Posterior cingulate gyrus (tissue), 11 donors: Measurements from ENCODE around the gene THSD4.
A peak's percentile ranks its signal among the peaks of the same experiment; 100 is the strongest.

Experiments used
- DNase-seq, 10 donors: peaks; one replicate each; pipeline versions ENCODE4 v3.0.0 to v3.0.0-alpha.2; 2020 to 2021; ENCODE audit warnings: mixed read lengths in 3 of 10
- intact Hi-C: fragments of 100-400 bp; cut with DNase I; formaldehyde crosslinking; loops from one replicate; pipeline ENCODE4 v1.15.1; 2023

THSD4 gene

DNA sequence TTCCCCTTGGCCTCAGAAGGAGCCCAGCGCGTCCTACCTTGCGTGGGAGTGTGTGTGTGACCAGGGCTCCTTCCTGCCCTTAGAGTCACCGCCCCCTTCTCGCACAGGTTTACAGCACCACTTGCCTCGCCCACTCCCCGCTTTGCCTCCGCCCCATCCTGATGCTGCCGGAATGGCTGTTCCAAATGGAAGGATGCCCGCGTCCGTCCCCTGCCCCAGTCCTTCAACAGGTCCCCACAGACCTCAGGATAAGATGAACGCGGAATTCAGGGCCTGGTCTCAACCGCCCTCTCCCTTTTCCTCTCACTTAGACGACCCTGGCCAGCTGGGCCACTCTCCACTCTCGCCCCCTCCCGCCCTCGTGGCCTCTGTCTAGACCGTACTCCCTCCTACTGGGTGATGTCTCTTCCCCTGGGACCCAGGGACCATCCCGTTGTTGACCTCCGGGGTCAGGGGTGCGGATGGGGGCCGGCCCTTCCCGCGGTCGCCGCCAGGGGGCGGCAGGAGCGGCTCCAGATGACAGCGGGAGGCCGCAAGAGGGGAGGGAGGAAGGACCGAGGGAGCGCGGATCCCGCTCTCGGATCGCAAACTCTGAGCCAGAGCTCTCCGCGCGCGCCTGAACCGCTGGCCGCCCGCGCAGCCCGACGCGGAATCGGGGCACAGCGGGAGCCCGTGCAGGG lies at the start of gene THSD4:
TSS of gene THSD4 (plus strand) at position 585 of the 680 bp plus-strand sequence.
- intact Hi-C loops, result loop anchor here (5.0 kb wide), 1 partner anchor 327 kb away; no protein-coding TSS in a partner anchor
- DNase-seq, result peak in 8 of 10 donors; percentile 8 to 87 (median 38)

DNA sequence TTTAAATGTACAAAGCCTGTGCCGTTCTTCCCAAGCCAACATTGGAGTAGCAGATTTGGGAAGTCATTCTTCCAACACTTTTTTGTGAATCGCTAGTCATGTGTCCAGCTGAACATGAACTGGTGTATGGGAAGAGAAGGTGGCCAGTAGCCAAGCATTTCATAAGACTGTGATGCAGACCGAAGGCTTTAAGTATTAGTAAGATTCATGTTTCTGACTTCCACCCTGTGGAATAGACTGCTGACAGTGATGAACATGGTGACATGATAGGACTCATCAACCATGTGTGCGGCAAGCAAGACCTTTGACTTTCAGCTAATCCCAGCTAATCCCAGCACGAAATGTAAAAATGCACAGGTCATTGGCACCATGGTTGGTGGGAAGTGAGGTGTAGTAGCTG lies 48.3 kb upstream of the THSD4 start:
- no peak for DNase-seq
- intact Hi-C loops, result no loop called here

DNA sequence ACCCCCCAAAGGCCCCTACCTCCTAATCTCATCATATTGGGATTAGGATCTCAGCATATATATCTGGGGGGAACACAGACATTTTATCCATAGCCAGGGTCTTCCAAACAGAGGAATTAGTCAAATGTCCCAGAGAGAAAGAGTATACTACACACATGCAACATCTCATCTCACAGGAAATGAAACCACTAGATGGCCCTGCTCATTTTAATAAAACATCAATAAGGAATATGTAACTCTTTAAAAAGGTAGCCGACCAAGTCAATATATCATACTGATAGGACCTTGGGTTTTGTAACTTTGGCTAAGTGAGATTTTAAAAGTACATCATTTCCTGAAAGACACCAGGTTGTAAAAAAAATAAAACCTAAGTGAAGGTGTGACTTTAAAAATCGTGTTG lies 45.6 kb upstream of the THSD4 start:
- intact Hi-C loops, result no loop called here
- DNase-seq, result no peak

DNA sequence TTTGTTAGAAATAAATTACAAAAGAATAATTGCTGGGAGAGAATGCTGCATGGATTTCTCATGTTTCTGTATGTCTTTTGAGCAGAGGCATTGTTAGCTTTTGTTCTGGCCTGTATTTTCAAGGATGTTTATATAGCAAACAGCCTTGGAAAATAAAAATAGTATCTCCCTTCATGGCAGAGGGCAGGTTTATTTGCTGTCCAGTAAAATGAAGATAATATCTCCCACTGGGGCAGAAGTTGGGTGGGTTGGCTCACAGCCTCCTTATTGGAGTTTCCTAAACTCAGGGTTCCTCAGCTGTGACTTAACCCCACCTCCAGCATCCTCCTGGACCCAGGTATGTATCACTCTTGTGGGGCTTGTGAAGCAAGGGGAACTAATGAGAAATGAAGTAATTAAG lies 43.7 kb upstream of the THSD4 start:
- DNase-seq, result no peak
- intact Hi-C loops, result no loop called here

DNA sequence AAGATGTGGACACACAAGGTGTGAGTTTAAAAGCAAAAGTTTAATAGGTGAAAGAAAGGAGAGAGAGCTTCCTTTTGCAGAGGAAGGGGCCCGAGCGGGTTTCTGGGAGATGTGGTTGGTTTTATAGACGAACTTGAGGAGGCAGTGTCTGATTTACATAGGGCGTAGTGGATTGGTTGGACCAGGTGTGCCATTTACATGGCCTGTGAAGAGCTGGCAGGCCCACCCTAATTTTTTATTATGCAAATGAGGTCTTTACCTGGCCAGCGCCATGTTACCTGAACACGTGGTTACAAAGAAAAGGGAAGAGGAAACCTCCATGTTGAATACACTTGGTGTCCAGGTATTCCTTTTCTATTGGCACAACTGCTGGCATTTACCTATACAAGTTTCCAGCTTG lies 42.8 kb upstream of the THSD4 start:
- intact Hi-C loops, result no loop called here

DNA sequence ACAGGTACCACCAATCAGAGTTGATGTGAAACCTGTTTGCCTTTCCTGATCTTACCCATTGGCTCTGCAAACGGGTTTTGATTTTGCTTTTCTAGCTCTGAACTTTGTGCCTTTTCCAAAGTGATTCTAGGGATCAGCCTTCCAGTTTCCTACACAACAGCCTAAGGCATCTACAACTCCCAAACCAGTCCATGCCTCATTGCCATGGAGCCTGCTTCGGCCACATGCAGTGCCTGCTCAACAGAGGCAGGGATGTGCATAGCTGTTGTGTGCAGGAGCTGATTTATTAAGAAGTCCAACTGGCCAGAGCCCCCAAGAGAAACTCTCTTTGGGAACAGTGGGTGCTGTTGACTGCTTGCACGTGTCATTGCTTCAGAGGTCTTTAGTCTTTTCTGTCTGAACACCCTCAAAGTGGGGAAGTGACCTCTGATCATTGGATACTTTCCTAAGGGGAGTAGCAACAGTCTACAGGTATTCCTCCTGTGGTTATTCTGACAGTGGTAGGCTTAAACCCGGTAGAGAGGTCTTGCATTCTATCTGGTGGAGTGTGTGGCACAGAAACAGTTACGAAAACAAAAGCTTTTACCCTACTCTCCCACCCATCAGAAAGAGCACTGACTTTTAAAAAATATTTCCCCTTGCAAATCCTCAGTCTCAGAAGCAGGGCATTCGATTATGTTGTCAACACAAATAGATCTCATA lies 36.6 kb upstream of the THSD4 start:
- no peak for DNase-seq
- intact Hi-C loops, result no loop called here

More for the DNA sequence above, 42.8 kb upstream of the THSD4 start:
- no peak for DNase-seq

DNA sequence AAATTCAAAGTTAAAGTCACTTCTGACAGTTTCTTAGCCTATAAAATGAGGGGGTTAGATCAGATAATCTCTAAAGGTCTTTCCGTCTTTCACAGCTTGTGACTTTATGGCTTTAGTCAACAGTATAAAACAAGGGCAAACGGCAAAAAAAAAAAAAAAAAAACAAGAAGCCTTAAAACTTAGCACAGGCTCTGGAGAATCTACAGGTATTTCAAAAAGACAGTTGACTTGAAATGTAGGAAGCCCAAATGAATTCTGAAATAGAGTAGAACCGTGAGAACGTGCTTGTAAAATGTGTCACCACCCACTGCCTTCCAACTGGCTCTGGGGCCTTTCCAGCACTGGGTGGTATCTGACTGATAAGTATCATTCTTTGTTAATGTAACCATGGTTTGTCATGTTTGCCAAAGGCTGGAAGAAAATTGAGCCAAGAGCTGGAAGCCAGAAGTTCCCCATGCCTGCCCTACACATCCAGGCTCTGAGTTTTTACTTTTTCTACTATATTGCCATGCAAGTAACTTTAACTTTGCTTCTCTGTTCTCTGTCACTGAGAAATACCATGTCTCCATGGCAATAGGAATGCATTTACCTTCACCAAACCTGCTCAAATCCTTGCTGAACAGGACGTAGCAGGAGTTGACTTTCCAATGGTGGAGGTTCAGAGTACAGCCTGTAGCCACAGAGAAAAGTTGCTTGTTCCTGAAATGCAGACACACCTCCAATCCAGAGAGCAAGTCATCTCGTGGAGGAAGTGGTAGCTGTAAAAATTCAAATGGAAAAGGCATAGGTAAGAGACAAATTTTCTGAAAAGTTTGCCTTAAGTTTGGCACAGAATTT lies 35.8 kb upstream of the THSD4 start:
- intact Hi-C loops, result no loop called here
- no peak for DNase-seq

DNA sequence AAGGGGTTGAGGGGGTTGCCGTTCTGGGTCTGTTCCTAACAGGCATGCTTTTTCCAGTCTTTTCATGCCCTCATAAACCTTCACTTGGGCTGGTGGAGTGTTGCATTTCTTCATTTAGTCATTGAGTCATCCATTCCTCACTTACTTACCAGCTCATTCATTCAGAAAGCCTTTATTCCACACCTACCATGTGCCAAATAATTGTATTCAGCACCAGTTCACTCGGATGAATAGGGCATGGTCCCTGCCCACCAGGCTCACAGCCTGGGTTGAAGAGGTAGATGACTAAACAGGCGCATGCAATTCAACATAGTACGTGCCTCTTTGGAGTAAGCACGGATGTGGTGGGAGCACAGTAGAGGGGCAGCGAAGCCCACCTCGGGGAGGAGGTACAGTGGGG lies 35.1 kb upstream of the THSD4 start:
- DNase-seq, result no peak
- intact Hi-C loops, result no loop called here

DNA sequence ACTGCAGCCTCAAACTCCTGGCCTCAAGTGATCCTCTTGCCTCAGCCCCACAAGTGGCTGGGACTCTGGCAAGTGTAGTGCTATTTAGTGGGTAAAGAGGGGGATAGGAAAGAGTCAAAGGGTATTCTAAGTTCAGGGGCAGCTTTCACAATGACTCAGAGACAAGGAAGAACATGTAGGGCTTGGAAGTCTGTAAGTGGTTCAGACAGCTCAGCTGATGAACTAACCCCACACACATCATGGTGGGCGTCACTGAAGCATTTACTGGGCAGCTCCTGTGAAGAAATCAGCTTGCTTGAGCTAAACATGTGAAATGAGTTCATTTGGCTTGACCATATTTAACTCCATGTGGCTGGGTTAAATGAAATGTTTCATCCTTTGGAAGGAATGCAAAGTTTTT lies 34.6 kb upstream of the THSD4 start:
- no peak for DNase-seq
- intact Hi-C loops, result no loop called here

DNA sequence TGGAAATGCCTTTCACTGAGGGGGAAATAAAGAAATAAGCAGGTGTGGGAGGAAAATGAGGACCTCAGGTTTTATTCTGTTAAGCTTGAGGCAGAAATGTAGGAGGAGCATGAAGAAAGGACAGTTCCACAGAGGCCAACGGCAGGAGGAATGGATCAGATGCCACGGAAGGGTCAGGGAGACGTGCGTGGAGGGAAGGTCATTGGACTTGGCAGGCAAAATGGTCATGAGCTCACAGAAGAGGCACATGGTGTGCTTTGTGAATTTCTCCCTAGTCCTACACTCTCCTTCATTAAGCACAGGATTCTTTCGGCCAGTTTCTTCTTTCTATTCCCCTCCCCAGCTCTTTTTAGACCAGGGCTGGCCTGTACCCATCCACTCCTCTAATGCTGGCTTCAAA lies 32.5 kb upstream of the THSD4 start:
- intact Hi-C loops, result no loop called here
- DNase-seq, result no peak

DNA sequence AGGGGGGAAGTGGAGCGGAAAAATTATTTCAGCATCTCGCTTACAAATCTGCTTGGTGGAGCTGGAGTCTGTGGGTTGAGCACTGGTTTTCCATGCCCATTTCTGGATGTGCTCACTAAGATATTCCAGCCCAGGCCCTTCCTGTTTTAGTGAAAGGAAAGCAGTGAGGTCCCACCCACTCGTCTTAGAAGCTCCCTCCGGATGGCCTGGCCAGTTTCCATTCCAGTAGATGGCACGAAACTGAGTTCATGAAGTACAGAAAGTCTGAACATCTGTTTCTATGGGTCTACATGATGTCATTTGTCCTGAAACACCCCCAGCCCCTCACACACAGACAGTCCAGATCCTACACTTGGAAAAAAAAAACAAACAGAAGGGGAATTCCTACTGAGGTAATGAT lies 31.9 kb upstream of the THSD4 start:
- DNase-seq, result no peak
- intact Hi-C loops, result no loop called here

DNA sequence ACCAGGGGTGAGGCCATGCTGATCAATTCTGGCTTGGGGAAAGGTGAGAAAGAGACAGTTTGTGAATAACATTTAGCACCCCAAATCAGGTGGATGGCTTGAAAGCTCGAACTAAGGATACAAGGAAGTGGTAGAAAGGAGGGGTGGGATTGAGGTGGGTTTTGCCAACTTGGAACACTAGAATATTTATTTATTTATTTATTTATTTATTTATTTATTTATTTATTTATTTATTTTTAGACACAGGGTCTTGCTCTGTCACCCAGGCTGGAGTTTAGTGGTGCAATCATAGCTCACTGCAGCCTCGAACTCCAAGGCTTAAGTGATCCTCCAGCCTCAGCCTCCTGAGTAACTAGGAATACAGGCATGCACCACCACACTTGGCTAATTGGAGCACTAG lies 31.0 kb upstream of the THSD4 start:
- intact Hi-C loops, result no loop called here

DNA sequence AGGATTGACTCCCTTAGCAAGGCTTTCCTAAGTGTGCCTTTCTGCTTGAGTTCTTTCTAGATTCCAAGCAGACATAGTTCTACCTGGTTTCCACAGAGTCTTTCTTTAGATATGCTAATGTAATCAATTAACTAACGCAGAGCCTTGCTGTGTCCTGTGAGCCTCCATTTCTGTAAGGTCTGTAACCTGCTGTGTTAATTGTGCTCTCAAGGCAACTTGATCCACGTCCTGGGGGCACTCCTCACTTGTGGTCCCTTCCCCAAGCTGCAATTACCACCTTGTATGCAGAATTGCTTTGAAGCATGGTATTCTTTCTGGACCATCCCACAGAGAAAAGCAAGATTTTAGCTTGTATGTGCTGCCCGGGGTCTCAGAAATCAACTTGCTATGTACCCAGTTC lies 29.5 kb upstream of the THSD4 start:
- intact Hi-C loops, result no loop called here

More for the DNA sequence above, 31.0 kb upstream of the THSD4 start:
- DNase-seq, result no peak

DNA sequence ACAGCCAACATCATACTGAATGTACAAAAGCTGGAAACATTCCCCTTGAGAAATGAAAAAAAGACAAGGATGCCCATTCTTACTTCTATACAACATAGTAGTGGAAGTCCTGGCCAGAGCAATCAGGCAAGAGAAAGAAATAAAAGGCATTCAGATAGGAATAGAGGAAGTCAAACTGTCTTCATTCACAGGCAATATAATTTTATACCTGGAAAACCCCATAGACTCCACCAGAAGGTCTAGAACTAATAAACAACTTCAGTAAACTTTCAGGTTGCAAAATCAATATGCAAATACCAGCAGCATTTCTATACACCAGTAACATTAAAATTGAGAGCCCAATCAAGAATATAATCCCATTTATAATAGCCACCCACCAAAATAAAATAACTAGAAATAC lies 27.1 kb upstream of the THSD4 start:
- intact Hi-C loops, result no loop called here
- no peak for DNase-seq

More for the DNA sequence above, 29.5 kb upstream of the THSD4 start:
- no peak for DNase-seq

DNA sequence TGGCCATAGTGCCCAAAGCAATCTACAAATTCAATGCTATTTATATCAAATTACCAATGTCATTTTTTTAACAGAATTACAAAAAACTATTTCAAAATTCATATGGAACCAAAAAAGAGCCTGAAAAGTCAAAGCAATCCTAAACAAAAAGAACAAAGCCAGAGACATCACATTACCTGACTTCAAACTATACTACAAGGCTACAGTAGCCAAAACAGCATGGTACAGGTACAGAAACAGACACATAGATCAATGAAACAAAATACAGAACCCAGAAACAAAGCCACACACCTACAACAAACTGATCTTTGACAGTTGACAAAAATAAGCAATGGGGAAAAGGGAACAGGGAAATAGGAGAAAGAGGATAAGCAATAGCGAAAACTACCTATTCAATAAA lies 26.6 kb upstream of the THSD4 start:
- intact Hi-C loops, result no loop called here
- no peak for DNase-seq

DNA sequence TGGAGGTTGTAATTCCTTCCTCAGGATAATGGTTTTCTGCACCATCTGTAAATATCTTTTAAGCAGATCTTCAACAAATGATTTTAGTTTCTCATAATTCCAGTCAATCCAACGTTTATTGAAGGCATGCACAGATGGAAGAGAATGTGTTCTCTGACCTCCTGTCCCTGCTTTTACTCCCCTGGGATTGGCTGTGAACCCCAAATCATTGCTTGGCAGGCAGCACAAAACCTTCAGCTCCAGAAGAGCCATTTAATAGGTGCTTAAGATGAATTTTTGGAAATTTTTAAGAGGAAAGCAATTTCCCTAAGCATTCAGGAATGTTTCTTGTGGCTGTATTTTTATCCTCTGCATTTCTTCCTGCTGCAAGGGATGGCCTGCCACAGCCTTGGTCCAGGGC lies 25.5 kb upstream of the THSD4 start:
- intact Hi-C loops, result no loop called here
- DNase-seq, result no peak

DNA sequence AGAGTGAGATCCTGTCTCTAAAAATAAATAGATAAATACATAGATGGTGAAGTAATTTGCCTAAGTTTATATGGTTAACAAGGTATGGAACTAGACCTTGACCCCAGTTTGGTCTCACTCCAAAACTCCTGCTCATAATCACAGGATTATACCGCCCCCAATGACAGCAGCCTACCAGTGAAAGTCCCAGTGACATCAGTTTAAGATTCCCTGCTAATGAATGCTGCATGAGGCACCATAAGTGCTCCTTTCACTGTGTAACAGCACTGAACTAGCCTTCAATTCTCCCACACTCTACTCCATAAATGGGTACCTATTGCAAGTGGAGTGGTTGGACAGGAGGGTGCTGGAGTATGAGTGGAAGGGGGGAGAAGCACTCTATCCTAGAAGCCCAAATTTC lies 23.7 kb upstream of the THSD4 start:
- intact Hi-C loops, result no loop called here
- DNase-seq, result no peak

DNA sequence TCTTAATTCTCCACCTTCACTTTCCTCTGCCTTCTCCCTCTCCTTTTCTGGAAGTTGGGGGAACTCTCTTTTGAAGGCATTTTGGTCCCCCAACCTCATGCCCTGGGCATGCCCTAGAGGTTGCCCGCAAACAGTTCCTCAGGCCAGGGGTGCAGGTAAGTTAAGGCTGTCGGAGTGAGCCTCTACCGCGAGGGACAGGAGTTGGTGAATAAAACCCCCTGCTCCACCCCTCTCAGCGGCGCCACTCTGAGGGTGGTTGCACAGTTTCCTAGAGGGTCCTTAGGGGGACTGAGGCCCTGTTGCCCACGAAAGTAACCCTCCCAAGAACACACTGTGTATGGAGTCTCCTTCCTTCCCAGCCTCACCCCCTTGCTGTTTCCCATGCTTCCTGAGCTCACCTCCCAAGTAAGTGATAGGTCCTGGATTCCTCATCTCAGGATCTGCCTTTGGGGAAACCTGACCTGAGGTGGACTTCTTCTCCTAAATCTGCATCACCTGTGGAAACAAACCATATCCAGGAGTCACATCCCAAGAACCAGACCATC lies 23.1 kb upstream of the THSD4 start:
- DNase-seq, result no peak
- intact Hi-C loops, result no loop called here

DNA sequence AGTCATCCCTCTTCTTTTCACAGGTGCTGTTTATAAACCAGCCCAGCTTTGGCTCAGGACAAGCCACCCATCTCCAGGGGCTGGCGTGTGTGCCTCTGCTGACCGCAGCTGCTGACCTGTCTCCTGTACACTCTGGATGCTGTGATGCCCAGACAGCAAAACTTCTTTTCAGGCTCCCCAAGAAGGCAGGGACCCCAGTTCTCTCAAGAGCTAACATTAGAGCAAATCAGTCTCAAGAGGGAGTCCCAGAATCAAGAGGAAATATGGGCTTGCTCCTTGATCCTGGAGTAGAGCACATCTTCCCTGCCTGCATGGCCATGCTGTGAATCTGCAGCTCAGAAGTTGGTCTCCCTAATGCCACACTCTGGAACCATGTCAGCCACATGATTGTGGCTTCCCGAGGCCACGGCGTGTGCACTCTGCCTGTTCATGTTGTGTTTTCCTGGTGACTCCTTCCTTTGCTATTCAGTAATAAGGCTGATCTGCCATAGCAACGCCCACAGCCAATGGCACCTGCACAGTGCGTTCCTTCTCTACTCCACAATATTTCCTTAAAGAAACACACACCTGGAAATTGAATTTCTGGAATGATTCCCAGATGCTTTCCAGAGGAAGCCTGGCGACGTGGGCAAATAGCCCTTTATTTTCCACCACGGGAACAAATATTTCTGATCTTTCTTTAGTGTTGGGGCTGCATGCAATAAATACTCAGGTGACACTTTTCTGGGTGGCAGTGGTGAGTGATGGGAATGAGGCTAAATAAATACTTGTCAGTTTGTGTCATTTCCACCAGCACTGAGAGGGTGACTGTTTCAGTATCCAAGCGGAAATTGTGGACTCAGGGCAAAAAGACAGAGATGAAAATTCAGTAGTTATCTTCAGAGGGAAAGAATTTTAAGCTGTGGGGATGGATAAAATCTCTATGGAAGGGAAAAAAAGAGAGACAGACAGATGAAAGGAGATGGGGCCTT lies 21.9 kb upstream of the THSD4 start:
- no peak for DNase-seq
- intact Hi-C loops, result no loop called here

DNA sequence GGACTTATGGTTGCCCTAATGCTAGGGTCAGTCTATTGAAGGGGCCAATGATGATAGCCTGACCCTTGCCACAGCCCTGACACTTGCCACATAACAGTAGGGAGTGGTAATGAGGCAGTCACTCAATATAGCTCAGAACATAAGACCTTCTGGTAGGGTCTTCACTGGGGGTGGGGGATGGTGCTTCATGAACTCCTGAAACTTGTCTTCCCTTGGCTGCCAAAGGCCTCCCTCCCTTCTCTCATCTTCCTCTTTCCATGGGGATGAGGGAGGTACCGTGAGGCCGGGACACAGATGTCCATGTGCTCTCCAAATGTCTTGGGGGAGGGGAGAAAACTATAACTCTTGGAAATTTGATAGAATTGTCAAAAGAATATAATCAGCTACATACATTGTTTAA lies 21.1 kb upstream of the THSD4 start:
- DNase-seq, result no peak
- intact Hi-C loops, result no loop called here
